CD14-positive monocyte (primary cell): ENCODE results near the gene ALKBH3. TPM values are rescaled to one million over a fixed set of nuclear protein-coding genes. Genes with fewer than 3 reads are reported as not detected.

Source experiments
- DNase-seq, 3 donors: peaks; one replicate each; pipeline ENCODE4 v3.0.0-alpha.2; 2011 to 2022
- H2AFZ ChIP-seq: 2 replicates; pipeline ENCODE4 v1.6.0; 2012; ENCODE audit warnings: mild to moderate bottlenecking, low read depth, low read length, inconsistent platforms; ENCODE audit not compliant: insufficient read depth, poor library complexity, severe bottlenecking
- H3K27ac ChIP-seq, 2 donors: 1 replicate in 1 of 2; 2 replicates in 1 of 2; pipeline ENCODE4 v1.5.1; 2012 to 2013; ENCODE audit warnings: low read length in 2 of 2, control low read depth in 1 of 2, inconsistent platforms in 1 of 2, low read depth in 1 of 2, mild to moderate bottlenecking in 1 of 2
- H3K27me3 ChIP-seq, 2 donors: one replicate each; pipeline versions ENCODE4 v1.6.0 to v1.6.1; 2011 to 2013; ENCODE audit warnings: low read length in 2 of 2; ENCODE audit not compliant: control insufficient read depth in 2 of 2, insufficient read depth in 2 of 2
- H3K36me3 ChIP-seq, 2 donors: replicated peaks in 1 of 2; 1 replicate in 1 of 2; 2 replicates in 1 of 2; pipeline versions ENCODE4 v1.5.1 to v1.6.1; 2012 to 2013; ENCODE audit warnings: low read length in 2 of 2, control low read depth in 1 of 2, inconsistent platforms in 1 of 2, mild to moderate bottlenecking in 1 of 2; ENCODE audit not compliant: insufficient read depth in 2 of 2, control insufficient read depth in 1 of 2
- H3K4me1 ChIP-seq, 2 donors: 1 replicate in 1 of 2; 2 replicates in 1 of 2; pipeline versions ENCODE4 v1.5.1 to v1.6.1; 2012 to 2013; ENCODE audit warnings: low read length in 2 of 2, control low read depth in 1 of 2, inconsistent platforms in 1 of 2, mild to moderate bottlenecking in 1 of 2, moderate library complexity in 1 of 2; ENCODE audit not compliant: insufficient read depth in 2 of 2, control insufficient read depth in 1 of 2
- H3K4me2 ChIP-seq: replicated peaks from 2 replicates; pipeline ENCODE3; 2012; ENCODE audit warnings: low read length, moderate library complexity, mild to moderate bottlenecking; ENCODE audit not compliant: poor library complexity, severe bottlenecking; ENCODE audit errors: extremely low read depth
- H3K4me3 ChIP-seq, 3 experiments: fragments of 200-600 bp in 1 of 3; sonication (generic) in 1 of 3; replicated peaks in 1 of 3; 1 replicate in 2 of 3; 2 replicates in 1 of 3; pipeline ENCODE4 v1.5.1; 2011 to 2013; ENCODE audit warnings: low read length in 3 of 3, mild to moderate bottlenecking in 3 of 3, control low read depth in 2 of 3, low read depth in 2 of 3, inconsistent platforms in 1 of 3, moderate library complexity in 1 of 3
- H3K79me2 ChIP-seq: 2 replicates; pipeline ENCODE4 v1.6.0; 2012; ENCODE audit warnings: mild to moderate bottlenecking, control low read depth, inconsistent platforms, low read length, moderate library complexity; ENCODE audit not compliant: insufficient read depth
- H3K9ac ChIP-seq: 2 replicates; pipeline ENCODE4 v1.6.0; 2017; ENCODE audit warnings: low read length, mild to moderate bottlenecking; ENCODE audit not compliant: insufficient read depth, poor library complexity, severe bottlenecking
- H3K9me3 ChIP-seq, 2 donors: replicated peaks in 1 of 2; 1 replicate in 1 of 2; 2 replicates in 1 of 2; pipeline versions ENCODE4 v1.5.1 to v1.6.1; 2012 to 2013; ENCODE audit warnings: low read length in 2 of 2, control low read depth in 1 of 2; ENCODE audit not compliant: control insufficient read depth in 1 of 2, insufficient read depth in 1 of 2
- H4K20me1 ChIP-seq: 2 replicates; pipeline ENCODE4 v1.6.0; 2012; ENCODE audit warnings: mild to moderate bottlenecking, low read length, control low read depth, moderate library complexity; ENCODE audit not compliant: insufficient read depth
- H3K27ac Mint-ChIP-seq, 7 donors: one replicate each; pipeline ENCODE4 v1.8.0; 2020; ENCODE audit warnings: mild to moderate bottlenecking in 7 of 7, mixed read lengths in 7 of 7, moderate library complexity in 6 of 7, inconsistent platforms in 2 of 7
- H3K27me3 Mint-ChIP-seq, 3 donors: one replicate each; pipeline ENCODE4 v1.8.0; 2021 to 2022; ENCODE audit warnings: low read depth in 3 of 3, mild to moderate bottlenecking in 3 of 3, mixed read lengths in 3 of 3, moderate library complexity in 3 of 3, inconsistent platforms in 1 of 3
- H3K36me3 Mint-ChIP-seq, 2 donors: one replicate each; pipeline ENCODE4 v1.8.0; 2020; ENCODE audit warnings: mixed read lengths in 2 of 2, inconsistent platforms in 1 of 2, mild to moderate bottlenecking in 1 of 2
- H3K4me1 Mint-ChIP-seq: one replicate; pipeline ENCODE4 v1.8.0; 2020; ENCODE audit warnings: mild to moderate bottlenecking, mixed read lengths
- H3K4me3 Mint-ChIP-seq, 2 donors: one replicate each; pipeline ENCODE4 v1.8.0; 2020; ENCODE audit warnings: mild to moderate bottlenecking in 2 of 2, mixed read lengths in 2 of 2, moderate library complexity in 1 of 2
- H3K9me3 Mint-ChIP-seq, 7 donors: one replicate each; pipeline ENCODE4 v1.8.0; 2020 to 2022; ENCODE audit warnings: mixed read lengths in 7 of 7, mild to moderate bottlenecking in 6 of 7, moderate library complexity in 6 of 7, inconsistent platforms in 2 of 7
- WGBS: methylation state at CpG from one replicate; pipeline ENCODE4 v1.1.5; 2013; ENCODE audit warnings: missing lambda C conversion rate; ENCODE audit not compliant: insufficient coverage; 5-methylcytosine and 5-hydroxymethylcytosine counted together
- intact Hi-C, 2 donors: fragments of 100-400 bp; cut with micrococcal nuclease; formaldehyde crosslinking; loops; one replicate each; pipeline versions ENCODE4 v1.15.0 to v1.15.1; 2023
- polyA plus RNA-seq, 3 donors: library from polyadenylated mRNA; depleted of rRNA in 1 of 3; unstranded in 2 of 3; stranded (reverse) in 1 of 3; fragments of 300-500 nt in 2 of 3; fragments of >200 nt in 1 of 3; fragmentation: Illumina TruSeq in 2 of 3; gene quantifications; 1 replicate in 2 of 3; 2 replicates in 1 of 3; pipeline ENCODE4 v1.2.3, GENCODE V29; 2012 to 2021
- TF ChIP-seq, protein P1 (sequence below): fragments of 200-600 bp; IDR thresholded peaks from one replicate; pipeline ENCODE4 v1.8.0; 2022; ENCODE audit warnings: antibody characterized with exemption, mild to moderate bottlenecking

Gene ALKBH3
- polyA plus RNA-seq, 3 donors, result 22.1 to 25.8 (median 22.7) TPM

DNA sequence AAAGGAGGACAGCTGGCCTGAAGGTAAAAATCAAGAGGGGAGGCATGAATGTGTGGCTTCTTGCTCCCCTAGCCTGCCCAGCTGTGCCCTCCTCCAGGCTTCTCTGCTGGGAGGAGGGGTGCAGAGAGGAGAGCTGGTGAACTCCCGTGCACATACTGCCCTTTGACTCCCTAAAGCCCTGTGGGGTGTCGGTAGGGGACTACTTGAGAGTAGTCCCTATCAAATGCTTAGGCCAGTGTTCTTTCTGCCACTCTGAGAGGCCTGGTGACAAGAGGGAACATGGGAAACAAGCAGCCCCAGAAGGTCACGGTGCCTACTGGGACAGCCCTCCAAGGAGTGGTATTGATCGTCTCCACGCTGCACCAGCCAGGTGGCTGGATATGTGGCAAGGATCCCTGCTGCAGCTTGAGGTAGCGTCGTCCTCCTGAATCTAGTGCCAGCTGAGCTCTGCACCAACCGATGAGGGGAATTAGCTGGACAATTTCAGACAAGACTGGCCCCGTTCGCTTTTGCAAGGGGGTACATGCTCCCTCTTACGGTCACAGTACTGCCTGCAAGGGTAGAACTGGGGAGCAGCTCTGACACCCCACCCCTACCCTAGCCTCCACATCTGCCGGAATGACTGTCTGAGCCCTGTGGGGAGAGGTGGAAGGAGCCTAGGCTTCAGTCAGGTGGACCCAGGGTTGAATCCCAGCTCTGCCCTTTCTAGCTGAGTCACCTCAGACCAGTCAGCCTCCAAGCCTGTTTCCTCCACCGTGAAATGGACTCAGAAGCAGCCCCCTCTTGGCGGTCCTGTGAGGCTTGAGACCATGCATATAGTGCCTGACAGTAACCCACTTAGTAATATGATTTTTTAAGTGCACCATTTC, 44.7 kb downstream of the ALKBH3 start:
- Mint-ChIP-seq H3K9me3 (no peaks in the 10 kb centered on the region), H3K27me3 (no peaks in the 10 kb centered on the region), H3K27ac (no peak overlapping the region), H3K36me3 (peaks cover 21% of the 10 kb centered on the region in 2 donors), H3K4me3 (no peak overlapping the region), H3K4me1 (peaks cover 2% of the 10 kb centered on the region)
- 97% methylated on average over 7 of the region's 14 CpGs for WGBS
- no peaks in the 10 kb centered on the region for H3K4me1 ChIP-seq
- H3K4me2 ChIP-seq, result no peak overlapping the region
- no peak overlapping the region for H3K9ac ChIP-seq
- intact Hi-C loops, result no loop called here
- no peak overlapping the region for H3K27ac ChIP-seq
- TF ChIP-seq, protein P1, sequence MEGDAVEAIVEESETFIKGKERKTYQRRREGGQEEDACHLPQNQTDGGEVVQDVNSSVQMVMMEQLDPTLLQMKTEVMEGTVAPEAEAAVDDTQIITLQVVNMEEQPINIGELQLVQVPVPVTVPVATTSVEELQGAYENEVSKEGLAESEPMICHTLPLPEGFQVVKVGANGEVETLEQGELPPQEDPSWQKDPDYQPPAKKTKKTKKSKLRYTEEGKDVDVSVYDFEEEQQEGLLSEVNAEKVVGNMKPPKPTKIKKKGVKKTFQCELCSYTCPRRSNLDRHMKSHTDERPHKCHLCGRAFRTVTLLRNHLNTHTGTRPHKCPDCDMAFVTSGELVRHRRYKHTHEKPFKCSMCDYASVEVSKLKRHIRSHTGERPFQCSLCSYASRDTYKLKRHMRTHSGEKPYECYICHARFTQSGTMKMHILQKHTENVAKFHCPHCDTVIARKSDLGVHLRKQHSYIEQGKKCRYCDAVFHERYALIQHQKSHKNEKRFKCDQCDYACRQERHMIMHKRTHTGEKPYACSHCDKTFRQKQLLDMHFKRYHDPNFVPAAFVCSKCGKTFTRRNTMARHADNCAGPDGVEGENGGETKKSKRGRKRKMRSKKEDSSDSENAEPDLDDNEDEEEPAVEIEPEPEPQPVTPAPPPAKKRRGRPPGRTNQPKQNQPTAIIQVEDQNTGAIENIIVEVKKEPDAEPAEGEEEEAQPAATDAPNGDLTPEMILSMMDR, result no peak
- H3K79me2 ChIP-seq, result no peaks in the 10 kb centered on the region
- H3K4me3 ChIP-seq, result no peak overlapping the region
- no peaks in the 10 kb centered on the region for H3K27me3 ChIP-seq
- no peaks in the 10 kb centered on the region for H4K20me1 ChIP-seq
- peaks cover 11 to 33% of the 10 kb centered on the region in 2 donors for H3K36me3 ChIP-seq
- no peak overlapping the region for H2AFZ ChIP-seq
- no peaks in the 10 kb centered on the region for H3K9me3 ChIP-seq
- DNase-seq, result no peak

DNA sequence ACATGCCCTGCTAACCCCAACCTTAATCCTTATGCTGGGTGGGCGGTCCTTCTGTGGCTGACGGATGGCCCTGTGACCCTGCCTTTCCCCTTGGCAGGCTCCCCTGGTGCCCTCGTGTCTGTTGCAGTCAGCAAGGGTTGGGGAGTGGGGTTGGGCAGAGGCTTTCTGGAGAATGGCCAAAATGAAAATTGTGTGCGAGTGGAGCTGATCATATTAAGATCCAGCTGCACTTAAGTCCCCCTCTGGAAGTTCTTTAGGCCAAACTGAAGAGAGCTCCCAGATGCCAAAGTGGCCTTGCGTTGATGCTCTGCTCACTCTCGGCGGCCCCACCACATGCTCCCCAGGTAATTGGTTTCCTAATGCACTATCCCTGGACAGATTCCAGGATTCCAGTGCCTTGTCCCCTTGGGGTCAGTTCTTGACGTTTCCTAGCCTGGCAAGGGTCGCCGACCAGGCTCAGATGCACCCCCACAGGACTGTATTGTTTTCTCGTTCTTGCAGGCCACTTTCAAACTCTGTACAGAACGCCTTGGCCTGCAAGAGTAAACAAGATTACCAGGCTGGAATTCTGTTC, 45.4 kb downstream of the ALKBH3 start:
- Mint-ChIP-seq H3K9me3 (no peaks in the 10 kb centered on the region), H3K4me1 (no peaks in the 10 kb centered on the region), H3K4me3 (no peak overlapping the region), H3K36me3 (peaks cover 13 to 14% of the 10 kb centered on the region in 2 donors), H3K27ac (no peak overlapping the region), H3K27me3 (no peaks in the 10 kb centered on the region)
- Histone ChIP-seq H2AFZ (no peak overlapping the region), H3K9ac (no peak overlapping the region), H3K9me3 (no peaks in the 10 kb centered on the region), H3K4me1 (no peaks in the 10 kb centered on the region), H3K27ac (no peak overlapping the region), H3K27me3 (no peaks in the 10 kb centered on the region), H3K4me2 (no peak overlapping the region), H4K20me1 (no peaks in the 10 kb centered on the region), H3K4me3 (no peak overlapping the region), H3K79me2 (no peaks in the 10 kb centered on the region), H3K36me3 (peaks cover 6 to 26% of the 10 kb centered on the region in 2 donors)
- TF ChIP-seq, protein P1, result no peak
- DNase-seq, result no peak
- WGBS, result 89% methylated on average over 5 of the region's 12 CpGs
- intact Hi-C loops, result no loop called here
